HG02642 (cell line): ENCODE results near the gene GPX2.

Source experiments
- ATAC-seq: cut with Tn5 transposase; IDR thresholded peaks from one replicate; pipeline ENCODE4 v1.9.1; 2021; ENCODE audit warnings: mild to moderate bottlenecking; ENCODE audit not compliant: unreplicated experiment, poor library complexity

The GPX2 gene

GRCh38 chr14:64943556-64943955, 1.0 kb upstream of the GPX2 start:
- ATAC-seq = no peak

DNA sequence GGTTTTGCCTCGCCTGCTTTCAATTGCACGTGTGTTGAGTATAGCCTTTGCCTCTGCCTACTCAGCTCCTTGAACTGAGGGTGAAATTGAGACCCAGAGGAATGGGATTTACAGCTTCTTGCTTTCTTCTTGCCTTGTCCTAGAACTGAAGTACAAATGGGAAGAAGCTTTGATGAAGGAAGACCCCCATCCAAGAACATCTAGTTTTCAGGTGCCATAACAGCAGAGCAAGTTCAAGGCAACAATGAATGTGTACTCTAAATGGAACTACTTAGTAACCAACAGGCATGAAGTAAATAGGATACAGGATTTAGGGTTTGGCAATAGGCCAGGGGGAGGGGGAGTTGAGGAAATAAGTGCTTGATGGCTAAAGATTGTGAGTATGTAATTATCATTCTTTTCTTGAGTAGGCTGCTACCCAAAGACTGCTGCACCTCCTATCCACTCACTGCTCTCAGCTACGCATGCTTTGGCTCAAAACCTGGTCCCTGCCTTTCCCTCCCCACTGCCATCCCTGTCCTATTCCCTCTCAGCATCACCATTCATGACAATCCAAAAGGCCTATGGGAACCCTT, 2.1 kb downstream of the GPX2 start:
- ATAC-seq = no peak

- no peak for ATAC-seq
These were observed 2.7 kb downstream of the GPX2 start for GRCh38 chr14:64939817-64940190.

GRCh38 chr14:64938972-64939816, 3.4 kb downstream of the GPX2 start:
- no peak for ATAC-seq

- no peak for ATAC-seq
These were observed 4.7 kb downstream of the GPX2 start for GRCh38 chr14:64937821-64938193.

DNA sequence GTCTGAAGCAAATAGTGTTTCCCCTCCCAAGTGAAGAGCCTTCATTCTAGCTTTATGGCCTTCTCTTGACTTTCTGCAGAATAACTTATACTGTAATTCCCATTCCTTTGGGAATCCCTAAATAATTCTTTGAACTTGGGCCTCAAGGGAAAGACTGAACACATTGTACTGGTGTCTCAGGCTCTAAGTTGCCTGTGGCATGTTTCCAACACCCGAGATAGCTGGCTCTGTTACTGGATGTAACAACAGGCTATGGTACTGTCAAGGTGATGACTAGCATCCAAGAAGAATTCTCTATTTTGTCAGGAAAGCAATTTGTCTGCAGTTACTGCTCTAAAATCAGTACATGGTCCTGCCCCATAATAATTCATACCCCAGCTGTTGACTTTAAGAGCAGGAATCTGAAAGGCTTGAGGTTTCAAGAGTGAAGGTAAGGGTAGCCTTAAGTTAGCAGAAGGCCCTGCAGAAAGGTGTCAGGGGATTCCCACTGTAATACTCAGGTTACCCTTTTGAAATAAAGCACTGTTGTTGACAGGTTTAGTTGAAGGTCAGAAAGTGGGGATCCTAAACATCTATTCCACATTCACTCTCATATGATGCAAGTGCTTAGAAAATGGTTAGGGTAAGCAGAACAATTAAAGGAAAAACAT, 5.2 kb downstream of the GPX2 start:
- no peak for ATAC-seq

GRCh38 chr14:64935508-64935907, 7.0 kb downstream of the GPX2 start:
- ATAC-seq = no peak

GRCh38 chr14:64934338-64934929, 8.1 kb downstream of the GPX2 start:
- no peak for ATAC-seq

- no peak for ATAC-seq
These were observed 10.3 kb downstream of the GPX2 start for GRCh38 chr14:64932231-64932630.

GRCh38 chr14:64931123-64931522, 11.4 kb downstream of the GPX2 start:
- no peak for ATAC-seq

DNA sequence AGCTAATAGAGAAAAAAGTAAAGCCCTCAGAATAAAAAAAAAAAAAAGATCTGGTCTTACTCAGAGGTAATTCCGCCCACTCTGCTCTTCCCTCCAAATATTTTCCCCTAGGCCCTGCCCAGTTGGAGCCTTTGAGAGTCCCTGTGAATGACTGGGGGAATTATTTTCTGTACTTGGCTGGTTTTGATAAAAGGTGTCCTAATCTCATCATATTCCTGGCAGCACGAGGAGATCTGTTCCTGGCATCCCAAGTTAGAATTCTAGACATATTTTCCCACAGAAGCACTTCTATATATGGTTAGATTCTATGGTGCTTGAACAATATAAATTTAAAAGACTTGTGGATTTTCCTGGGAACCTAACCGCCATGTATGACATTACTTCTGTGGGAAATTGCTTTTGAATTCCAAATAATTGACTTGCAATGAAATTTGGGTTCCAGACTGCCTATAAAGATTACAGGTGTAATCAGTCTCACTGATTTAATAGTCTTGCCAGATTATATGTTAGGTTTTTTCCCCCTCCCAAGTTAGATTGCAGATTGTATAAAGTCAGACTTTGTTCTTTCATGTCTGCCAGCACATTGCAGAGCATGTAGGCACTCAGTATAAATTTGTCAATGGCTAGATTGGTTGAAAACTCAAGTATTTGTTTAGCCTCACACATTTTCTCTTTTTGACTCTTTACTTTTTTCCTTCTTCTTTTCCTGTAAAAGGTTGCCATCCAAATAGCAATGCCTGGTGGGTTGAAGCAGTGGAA, 12.3 kb downstream of the GPX2 start:
- no peak for ATAC-seq

DNA sequence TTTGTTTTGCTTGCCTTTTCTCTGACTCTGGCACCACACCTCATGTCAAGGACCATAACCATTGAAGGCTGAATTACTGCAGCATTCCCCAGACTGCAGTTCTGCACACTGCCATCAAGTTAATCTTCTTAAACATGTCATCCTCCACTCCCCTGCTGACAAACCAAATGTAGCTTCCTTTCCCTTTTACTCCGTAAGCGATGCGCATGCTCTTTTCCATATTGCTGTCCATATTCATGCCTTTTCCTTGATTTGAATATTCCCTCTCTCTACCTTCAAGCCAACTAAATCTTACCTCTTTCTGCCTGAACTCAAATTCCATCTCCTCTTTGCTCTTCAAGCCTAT, 13.6 kb downstream of the GPX2 start:
- ATAC-seq = no peak

DNA sequence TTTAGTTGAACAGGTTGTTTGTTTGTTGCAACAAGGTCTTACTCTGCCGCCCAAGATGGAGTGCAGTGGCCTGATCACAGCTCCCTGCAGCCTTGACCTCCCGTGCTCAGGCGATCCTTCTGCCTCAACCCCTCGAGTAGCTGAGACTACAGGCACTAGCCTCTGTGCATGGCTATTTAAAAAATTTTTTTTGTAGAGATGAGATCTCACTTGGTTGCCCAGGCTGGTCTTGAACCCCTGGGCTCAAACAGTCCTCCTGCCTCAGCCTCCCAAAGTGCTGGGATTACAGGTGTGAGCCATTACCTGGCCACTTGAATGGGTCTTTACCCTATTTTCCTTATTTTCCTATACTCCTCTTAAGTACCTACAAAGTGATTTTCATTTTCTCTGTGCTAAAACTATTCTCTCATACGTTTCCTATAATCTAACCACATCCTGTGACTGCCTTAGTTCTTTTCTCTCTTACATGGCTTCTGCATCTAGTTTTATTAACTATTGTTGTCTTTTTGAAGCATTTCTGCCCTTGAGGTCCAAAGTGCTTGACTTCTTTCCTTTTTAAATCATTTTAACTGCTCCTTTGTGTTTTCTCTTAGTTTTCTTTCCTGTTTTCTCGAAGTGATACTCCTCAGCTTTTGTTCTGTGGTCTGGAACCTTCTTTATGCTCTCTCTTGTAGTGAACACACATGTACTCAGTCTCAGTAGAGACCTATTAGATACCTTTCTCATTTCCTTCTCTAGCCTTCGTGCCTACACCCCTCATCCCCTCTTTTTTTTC, 14.1 kb downstream of the GPX2 start:
- ATAC-seq = peak; percentile 80

GRCh38 chr14:64927031-64927430, 15.5 kb downstream of the GPX2 start:
- ATAC-seq = no peak

- no peak for ATAC-seq
These were observed 16.0 kb downstream of the GPX2 start for GRCh38 chr14:64926398-64926995.

GRCh38 chr14:64923015-64923414, 19.5 kb downstream of the GPX2 start:
- ATAC-seq = no peak

GRCh38 chr14:64920465-64920864, 22.1 kb downstream of the GPX2 start:
- ATAC-seq = no peak

DNA sequence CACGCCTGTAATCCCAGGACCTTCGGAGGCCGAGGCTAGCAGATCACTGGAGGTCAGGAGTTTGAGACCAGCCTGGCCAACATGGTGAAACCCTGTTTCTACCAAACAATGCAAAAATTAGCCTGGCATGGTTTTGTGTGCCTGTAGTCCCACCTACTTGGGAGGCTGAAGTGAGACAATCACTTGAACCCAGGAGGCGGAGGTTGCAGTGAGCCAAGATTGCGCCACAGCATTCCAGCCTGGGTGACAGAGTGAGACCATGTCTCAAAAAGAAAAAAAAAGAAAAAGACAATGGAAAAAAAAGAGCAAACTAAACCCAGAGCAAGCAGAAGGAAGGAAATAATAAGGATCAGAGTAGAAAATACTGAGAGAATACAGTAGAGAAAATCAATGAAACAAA, 22.9 kb downstream of the GPX2 start:
- ATAC-seq = no peak

GRCh38 chr14:64919215-64919614, 23.3 kb downstream of the GPX2 start:
- ATAC-seq = no peak

- no peak for ATAC-seq
These were observed 24.3 kb downstream of the GPX2 start for GRCh38 chr14:64918216-64918615.
